ENCODE measurements around the gene PPARA.
A peak's percentile ranks its signal among the peaks of the same experiment; 100 is the strongest.

The PPARA gene

DNA sequence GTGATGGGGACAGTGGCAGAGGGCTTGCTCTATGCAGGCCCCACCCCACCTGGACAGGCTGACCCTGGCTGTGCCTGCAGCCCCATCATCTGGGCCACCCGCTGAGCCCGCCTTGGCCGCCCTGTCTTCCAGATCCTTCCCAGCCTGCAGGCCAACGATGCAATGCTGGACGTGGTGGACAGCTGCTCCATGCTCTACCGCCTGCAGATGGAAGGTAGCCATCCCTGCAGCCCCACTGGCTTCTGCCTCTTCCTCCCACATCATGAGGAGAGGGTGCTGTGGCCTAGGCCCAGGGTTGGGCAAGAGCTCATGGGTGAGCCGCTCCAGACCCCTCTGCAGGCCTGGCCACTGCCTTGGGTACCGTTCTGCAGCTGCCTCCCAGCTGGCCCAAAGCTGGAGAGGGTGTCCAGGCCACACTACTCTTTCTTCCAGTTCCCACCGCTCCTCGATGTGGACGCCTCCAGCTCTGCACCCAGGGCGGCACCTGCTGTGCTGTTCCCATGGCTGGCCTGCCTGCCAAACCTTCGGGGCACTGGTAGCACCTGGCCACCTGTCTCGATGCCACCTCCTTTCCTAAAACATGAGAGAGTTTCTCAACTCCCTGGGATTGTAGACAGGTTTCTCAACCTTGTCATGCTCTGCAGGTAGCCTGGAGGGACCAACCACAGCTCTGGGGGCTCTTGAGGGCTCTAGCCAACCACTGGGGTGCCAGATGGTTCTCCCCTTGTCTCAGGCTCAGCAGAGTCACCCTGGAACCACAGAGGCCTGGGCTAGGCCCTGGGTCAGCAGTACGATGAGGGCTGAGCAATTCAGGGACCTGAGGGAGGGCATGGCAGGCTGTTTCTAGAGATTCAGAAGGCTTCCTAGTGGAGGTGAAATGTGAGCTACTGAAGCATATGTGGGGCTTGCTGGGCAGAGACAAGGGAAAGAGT, 136.9 kb downstream of the PPARA start:
- no peak for DNase-seq (ENCODE audit: low spot score)
- in situ Hi-C loops (cut with MboI; ENCODE audit: low pct_unique_long_range_greater_than_20kb, low sequenced_read_pairs, unreplicated experiment) = no loop called here

DNA sequence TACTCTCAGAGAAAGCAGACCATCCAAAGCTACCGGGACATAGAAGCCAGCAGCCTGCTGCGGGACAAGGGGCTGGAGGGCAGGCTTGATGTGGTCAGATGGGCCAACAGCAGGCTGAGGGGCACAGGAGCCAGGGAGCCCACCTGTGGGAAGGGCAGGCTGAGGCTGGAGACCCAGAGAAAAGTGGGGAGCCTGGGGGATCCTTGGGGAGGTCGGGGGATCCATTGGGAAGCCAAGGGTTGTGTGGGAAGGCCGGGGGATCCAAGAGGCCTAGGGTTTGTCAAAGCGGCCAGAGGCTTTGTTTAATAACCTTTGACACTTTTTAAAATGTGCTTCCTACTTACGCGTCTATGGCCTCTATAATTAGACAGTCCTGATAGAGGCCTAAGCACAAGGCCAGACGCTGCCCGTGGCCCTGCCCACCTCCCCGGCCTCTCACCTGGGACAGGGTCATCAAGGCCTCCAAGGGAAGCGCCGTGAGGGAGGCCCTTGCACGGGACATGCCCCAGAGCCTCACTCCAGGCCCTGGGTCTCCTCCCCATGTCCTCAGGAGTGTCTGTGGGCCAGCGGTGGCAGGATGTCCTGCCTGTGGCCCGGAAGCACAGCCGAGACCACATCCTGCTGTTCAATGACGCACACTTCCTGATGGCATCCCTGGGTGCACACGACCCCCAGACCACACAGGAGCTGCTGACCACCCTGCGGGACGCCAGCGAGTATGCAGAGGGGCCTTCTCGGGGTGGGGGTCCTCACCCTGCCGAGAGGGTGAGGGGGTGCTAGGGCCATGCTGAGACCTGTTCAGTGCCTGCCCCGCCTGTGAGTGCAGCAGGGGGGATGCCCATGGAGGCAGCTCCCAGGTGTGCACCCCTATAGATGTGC, 137.8 kb downstream of the PPARA start:
- TF ChIP-seq CTCF (IDR thresholded peaks at IDR 0.05; ENCODE audit: extremely low read depth, insufficient read depth, missing control alignments) = no peak
- DNase-seq (ENCODE audit: low spot score) = peak; percentile 89
- in situ Hi-C loops (cut with MboI; ENCODE audit: low pct_unique_long_range_greater_than_20kb, low sequenced_read_pairs, unreplicated experiment) = no loop called here

More for the DNA sequence above, 136.9 kb downstream of the PPARA start:
- TF ChIP-seq CTCF (IDR thresholded peaks at IDR 0.05; ENCODE audit: extremely low read depth, insufficient read depth, missing control alignments) = no peak

- no peak for DNase-seq (ENCODE audit: low spot score)
- in situ Hi-C loops (cut with MboI; ENCODE audit: low pct_unique_long_range_greater_than_20kb, low sequenced_read_pairs, unreplicated experiment) = no loop called here
- no peak for TF ChIP-seq CTCF (IDR thresholded peaks at IDR 0.05; ENCODE audit: extremely low read depth, insufficient read depth, missing control alignments)
Observed at GRCh38 chr22:46288846-46289243, 138.5 kb downstream of the PPARA start.

DNA sequence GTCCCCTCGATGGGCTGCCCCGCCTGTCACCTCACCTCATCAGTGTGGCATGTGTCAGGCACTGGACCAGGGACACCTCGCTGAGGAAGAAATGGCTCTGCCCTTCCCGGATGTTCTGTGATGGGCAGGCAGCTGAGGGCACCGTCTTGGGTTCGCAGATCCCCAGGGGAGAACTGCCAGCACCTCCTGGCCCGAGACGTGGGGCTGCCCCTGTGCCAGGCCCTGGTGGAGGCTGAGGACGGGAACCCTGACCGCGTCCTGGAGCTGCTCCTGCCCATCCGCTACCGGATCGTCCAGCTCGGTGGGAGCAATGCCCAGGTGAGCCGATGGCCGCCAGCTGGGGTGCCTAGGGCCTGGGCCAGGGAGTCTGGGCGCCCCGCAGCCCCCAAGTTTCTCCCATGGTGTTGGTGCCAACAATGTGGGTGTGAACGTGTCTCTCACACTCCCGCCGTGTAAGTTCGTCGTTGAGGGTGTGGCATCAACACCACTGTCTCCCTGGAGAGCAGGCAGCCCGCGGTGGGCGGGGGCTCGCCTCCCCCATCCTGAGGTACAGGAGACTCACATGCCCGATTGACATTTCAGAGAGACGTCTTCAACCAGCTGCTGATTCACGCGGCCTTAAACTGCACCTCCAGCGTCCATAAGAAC, 139.0 kb downstream of the PPARA start:
- in situ Hi-C loops (cut with MboI; ENCODE audit: low pct_unique_long_range_greater_than_20kb, low sequenced_read_pairs, unreplicated experiment) = no loop called here
- DNase-seq (ENCODE audit: low spot score) = no peak

GRCh38 chr22:46290121-46290842, 140.0 kb downstream of the PPARA start:
- no peak for TF ChIP-seq CTCF (IDR thresholded peaks at IDR 0.05; ENCODE audit: extremely low read depth, insufficient read depth, missing control alignments)
- in situ Hi-C loops (cut with MboI; ENCODE audit: low pct_unique_long_range_greater_than_20kb, low sequenced_read_pairs, unreplicated experiment) = no loop called here
- no peak for DNase-seq (ENCODE audit: low spot score)

More for the DNA sequence above, 139.0 kb downstream of the PPARA start:
- no peak for TF ChIP-seq CTCF (IDR thresholded peaks at IDR 0.05; ENCODE audit: extremely low read depth, insufficient read depth, missing control alignments)

Measured in GM13977 (cell line).